ACHN (cell line): ENCODE measurements around the gene ADRM1.

Source experiments
- DNase-seq: peaks from one replicate; pipeline ENCODE4 v3.0.0-alpha.2; 2015
- in situ Hi-C: cut with HindIII; loops from 2 replicates; pipeline ENCODE4 v1.10.0; 2017; ENCODE audit warnings: low sequenced_read_pairs, low pct_ligation_motif_present, low pct_unique_long_range_greater_than_20kb

ADRM1 gene

DNA sequence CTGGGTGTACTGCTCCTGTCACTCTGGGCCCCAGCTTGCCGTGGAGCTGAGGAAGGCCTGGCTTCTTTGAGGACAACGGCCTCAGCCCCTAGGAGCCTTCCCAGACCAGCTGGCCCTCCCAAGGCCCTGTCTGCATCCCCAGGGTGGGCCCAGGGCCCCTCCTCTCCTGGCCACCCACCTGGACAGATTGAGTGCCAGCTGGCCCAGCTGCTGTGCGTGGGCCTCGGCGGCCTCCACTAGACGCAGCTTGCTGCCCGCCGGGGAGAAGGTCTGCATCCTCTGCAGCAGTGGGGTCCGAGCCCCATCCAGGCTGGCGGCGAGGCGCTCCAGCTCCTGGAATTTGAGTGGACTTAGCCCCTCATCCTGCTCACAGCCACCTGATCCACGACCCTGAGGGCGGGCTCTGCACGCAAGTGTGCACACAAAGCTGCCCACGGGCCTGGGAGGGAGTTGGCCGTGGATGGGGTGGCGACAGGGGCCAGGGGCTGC lies 14.4 kb downstream of the ADRM1 start:
- in situ Hi-C loops = no loop called here
- DNase-seq = no peak

DNA sequence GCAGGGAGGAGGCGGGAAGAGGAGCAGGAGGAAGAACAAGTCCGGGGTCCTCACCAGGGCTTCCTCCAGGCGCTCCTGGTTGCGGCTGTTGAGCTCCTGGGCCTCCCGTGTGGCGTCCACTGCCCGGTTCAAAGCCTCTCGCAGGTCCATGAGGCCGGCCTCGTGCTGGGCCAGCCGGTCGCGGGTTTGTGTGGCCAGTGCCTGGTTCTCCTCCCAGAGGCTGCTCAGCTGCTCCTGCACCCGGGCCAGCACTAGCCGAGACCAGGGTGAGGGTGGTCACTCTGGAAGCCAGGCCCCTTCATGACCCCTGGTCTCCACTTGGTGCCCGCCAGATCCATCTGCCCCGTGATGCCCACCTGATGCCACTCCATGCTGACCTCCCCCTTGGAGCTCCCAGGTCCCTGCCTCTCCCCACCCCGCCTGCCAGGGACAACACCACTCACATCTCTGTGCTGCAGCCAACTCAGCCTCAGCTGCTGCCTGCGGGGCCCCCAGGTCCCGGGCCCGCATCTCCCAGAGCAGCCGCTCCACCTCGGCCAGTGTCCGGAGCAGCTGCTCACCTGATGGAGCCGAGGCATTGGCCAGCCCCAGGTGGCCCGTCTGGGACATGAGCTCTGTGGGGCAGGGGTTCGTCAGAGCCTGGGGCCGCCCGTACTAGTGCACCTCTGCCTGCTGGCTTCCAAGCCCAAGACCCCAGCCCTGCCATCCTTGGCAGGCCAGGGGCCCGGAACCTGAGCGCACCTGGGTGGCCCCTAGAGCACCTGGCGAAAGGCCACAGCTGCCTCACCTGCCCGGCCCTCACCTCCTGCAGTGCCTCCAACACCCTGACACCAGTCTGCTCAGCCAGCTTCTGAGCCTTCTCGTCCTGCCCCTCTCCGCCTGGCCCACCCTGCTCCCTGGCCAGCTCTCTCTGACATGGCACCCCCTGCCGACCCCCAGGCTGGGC lies 15.9 kb downstream of the ADRM1 start:
- in situ Hi-C loops = no loop called here

DNA sequence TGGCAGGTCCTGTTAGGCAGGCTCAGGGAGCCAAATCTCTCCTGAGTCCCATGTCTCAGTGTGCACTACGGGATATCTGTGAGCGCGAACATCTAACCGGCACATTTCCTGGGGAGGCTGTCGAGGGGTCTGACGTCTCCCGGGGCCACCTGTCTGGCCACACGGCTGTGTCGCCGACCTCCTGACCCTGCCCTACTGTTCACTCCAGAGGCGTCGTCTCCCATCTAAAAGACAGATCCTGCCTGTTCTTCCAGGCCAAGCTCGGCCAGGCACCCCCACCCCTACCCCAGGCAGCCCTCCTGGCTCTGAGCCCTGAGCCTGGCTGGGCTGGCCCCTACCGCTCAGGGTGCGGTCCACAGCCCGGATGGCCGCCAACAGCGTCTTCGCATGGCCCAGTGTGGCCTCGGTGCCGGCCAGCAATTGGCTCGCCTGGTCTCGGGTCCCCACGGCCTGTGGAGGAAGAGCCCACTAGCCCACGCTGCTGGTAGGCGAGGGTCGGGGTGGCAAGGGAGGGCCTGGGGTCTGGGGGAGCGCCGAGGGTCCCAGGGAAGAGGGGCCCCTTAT lies 16.6 kb downstream of the ADRM1 start:
- in situ Hi-C loops = no loop called here
- DNase-seq = no peak

More for the DNA sequence above, 15.9 kb downstream of the ADRM1 start:
- no peak for DNase-seq

DNA sequence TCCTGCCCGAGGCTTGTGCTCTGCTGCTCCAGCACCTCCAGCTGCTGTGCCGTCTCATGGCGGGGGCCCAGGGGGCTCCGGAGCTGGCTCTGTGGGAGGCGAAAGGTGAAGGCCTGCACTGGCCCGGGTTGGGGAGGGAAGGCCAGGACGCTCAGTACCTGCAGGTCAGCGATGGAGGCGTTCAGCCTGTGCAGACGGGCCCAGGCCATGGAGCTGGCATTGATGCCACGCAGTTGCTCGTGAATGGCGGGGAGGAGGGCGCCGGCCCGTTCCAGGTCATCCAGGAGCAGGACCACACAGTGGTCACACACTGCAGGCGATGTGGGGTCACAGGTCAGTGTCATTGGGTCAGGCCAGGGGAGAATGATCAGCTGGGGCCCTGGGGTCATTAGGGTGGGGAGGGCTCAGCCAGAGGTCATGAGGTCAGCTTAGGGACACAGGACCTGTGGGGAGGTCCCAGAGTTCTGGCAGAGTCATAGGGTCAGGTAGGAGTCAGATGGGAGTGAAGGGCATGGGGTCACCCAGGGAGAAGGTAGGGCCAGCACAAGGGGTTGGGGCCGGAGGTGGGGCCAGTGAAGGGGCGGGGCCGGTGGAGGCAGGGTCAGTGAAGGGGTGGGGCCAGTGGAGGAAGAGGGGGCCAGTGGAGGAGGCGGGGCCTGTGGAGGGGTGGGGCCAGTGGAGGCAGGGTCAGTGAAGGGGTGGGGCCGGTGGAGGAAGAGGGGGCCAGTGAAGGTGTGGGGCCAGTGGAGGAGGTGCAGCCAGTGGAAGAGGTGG lies 18.0 kb downstream of the ADRM1 start:
- in situ Hi-C loops = no loop called here
- peak; percentile 16 for DNase-seq

DNA sequence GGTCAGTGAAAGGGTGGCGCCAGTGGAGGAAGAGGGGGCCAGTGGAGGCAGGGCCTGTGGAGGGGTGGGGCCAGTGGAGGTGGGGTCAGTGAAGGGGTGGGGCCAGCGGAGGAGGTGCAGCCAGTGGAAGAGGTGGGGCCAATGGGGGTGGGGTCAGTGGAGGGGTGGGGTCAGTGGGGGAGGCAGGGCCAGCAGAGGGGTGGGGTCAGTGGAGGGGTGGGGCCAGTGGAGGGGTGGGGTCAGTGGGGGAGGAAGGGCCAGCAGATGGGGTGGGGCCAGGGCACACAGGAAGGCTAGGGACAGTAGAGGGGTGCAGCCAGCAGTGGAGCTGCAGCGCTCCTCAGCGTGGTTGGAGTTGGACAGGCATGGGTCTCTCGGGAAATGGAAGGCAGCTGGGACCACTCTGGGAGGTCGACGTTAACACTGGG lies 18.7 kb downstream of the ADRM1 start:
- in situ Hi-C loops = no loop called here
- peak; percentile 11 for DNase-seq

DNA sequence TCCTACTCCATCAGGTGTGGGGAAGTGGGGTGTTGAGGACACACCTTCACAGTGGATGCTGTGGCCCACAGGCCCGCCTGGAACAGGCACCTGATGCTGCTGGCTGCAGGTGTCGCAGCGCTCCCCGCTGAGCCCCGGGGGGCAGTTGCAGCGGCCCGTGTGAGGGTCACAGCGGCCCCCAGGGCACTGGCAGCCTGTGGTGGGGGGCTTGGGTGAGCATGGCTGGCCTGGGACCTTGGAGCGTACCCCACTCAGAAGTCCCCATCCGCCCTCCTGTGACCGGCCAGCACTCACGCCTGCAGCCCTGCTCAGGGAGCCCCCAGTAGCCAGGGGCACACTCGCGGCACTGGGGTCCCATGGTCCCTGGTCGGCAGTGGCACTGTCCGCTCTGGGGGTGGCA lies 19.2 kb downstream of the ADRM1 start:
- in situ Hi-C loops = no loop called here
- no peak for DNase-seq

DNA sequence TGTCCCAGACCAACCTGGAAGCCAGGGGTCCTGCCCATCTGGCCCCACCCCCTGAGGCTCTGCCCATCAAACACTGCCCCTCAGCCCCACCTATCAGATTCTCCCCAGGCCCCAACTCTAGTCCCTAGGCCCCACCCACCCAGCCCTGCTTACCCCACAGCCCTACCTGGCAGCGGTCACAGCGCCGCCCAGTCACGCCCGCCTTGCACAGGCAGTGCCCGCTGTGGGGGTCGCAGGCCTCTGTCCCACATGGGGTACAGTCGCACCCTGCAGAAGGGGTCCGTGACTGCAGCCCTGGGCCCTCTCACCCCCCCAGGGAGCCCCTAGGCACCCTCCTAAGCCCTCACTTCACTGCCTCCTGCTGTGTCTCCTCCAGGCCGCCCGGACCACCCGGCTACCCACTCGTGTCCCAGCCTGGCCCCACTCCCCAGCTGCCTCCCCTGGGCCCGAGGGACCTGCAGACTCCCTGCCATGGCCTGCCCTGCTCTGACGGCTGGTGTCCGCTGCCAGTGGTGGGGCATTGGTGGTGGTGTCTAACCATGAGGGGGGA lies 19.8 kb downstream of the ADRM1 start:
- no peak for DNase-seq
- in situ Hi-C loops = no loop called here

DNA sequence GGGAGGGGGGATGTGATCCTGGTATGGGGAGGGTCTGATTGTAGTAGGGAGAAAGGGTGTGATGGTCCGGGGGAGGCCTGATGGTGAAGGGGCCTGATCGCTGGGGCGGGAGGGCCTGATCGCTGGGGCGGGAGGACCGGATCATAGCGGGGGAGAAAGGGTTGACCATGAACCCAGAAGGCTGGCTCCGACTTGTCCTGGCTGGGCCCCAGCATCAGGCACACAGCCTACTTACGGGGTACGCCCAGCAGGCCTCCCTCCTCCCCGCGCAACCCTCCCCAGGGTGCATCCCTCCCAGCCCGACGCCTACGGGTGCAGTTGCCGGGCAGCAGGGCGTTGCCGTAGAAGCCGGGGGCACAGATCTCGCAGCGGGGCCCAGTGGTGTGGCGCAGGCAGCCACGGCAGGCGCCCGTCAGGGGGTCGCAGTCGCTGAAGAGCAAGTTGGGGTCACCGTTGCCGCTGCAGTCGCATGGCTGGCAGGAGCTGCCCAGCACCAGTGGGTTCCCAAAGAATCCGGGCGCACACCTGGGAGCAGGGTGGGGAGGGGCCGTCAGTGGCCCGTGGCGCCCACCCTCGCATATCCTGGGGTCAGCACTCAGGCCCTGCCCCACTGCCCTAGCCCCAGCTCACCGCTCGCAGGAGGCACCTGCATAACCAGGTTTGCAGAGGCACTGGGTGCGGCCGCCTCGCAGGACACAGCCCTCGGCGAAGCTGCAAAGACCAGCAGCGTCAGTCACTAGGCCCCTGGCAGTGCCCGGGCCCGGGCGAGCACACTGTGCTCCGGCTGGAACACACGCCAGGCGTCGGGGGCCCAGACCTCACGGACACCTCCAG lies 20.6 kb downstream of the ADRM1 start:
- in situ Hi-C loops = no loop called here

DNA sequence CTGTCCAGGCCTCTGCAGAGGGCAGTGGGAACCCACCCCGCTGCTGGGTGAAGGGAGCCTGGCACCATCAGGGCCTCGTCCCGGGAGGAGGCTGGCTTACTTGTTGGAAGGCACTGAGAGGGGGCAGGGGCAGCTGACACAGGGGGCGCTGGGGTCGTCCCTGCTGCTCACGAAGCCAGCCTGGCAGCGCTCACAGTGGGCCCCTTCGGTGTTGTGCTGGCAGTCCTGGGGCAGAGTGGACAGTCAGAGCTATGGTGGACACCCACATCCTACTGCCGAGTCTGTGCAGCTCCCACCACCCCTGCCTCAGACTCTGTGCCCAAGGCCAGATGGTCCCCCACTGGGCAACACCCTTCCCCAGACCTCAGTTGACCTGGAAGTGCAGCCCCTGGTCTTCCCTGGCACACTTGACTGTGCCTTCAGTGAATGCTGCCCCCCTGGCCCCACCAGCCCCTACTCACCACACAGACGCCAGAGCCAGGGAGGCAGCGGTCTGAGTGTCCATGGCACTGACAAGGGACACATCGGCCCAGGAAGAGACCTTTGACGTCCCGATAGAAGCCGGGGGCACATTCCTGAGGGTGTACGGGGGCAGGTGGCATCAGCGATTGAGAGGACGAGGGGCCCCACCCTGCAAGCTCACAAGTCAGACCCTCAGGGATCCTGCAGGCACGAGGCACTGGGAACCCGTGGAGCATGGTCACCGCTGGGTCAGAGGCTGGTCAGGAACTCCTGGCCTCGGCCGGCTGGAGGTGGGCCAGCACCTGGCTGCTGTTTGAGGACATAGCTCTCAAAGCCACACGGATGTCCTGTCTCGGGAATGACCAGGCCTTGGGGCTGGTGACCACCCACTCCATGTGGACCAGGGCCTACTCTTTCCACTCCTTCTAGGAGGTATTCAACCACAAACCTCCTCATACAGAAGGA lies 21.4 kb downstream of the ADRM1 start:
- in situ Hi-C loops = no loop called here
- DNase-seq = no peak

More for the DNA sequence above, 20.6 kb downstream of the ADRM1 start:
- DNase-seq = no peak

DNA sequence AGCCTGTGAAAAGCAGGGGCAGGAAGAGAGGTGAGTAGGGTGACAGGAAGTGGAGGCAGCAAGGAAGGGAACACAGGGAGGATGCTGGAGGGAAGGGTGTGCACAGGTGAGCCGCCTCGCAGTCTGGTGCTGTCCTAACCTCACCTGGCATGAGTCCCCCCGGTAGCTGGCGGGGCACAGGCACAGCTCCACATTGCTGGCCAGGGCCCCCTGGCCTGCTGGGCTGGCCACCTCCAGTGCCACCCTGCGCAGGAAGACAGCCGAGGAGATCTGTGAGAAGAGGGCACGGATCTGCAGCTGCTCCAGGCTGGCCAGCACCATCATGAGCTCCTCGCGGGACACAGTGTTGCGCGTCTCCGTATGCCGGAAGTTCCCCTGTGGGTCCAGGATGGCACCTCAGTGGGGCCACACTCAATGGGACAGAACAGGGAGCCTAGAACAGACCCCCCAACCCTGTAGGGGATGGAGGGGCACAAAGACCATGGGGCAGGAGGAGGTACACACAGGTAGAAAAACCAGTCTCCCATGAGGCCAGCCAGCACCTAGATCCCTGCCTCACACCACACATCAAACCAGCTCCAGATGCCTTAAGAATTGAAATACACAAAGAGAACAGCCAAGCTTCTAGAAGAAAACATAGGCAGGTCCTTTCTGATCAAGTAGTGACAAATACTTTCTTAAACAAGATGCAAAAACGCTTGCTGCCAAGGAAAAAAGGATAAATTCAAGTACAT lies 22.5 kb downstream of the ADRM1 start:
- DNase-seq = no peak
- in situ Hi-C loops = no loop called here

DNA sequence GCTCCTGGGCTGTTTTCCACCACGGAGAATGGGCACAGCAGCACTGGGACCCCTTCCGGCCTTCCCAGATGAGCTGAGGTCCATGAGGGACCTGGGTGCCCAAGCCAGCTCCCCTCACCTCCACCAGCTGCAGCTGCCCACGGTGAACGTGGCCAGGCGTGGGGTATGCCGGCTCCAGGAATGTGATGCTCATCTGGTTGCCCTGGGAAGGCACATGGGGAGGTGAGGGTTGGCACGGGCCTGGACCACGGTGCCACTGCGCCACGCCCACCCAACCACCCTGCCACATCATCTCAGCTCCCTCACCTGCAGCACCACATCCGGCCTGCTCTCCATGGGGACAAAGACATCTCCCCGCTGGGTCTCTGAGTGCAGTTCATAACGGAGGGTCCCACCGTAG lies 23.8 kb downstream of the ADRM1 start:
- in situ Hi-C loops = no loop called here
- no peak for DNase-seq

DNA sequence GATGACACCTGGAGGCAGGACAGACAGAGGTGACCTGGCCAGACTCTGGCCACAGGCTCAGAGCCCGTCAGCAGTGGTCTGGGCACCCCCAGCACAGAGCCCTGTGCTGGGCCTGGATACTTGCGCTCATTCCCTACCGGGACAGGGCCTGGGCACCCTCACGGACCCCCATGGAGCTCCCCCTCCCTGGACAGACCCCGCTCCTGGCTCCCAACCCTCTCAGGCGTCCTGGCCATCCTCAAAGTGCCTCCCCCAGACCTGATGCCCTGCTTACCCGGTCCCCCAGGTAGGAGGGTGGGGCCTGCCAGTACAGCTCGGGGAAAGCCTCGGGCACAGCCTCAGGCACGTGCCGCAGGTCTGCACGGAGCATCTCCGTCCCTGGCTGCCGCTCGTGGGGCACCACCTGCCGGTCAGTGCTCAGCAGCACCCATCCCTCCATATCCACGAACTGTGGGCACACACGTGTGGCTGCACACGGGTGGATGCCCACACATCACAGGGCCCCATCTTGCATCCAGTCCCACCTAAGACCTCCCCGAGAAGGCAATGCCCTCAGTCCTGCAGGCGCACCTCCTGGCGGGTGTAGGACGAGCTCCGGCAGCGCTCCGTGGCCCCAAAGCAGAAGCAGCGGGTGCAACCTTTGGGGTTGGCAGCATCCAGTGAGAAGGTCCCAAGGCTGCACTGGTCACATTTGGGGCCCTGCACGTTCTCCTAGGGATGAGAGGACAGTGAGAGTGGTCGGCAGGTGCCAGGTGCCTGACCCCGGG lies 24.3 kb downstream of the ADRM1 start:
- in situ Hi-C loops = no loop called here

DNA sequence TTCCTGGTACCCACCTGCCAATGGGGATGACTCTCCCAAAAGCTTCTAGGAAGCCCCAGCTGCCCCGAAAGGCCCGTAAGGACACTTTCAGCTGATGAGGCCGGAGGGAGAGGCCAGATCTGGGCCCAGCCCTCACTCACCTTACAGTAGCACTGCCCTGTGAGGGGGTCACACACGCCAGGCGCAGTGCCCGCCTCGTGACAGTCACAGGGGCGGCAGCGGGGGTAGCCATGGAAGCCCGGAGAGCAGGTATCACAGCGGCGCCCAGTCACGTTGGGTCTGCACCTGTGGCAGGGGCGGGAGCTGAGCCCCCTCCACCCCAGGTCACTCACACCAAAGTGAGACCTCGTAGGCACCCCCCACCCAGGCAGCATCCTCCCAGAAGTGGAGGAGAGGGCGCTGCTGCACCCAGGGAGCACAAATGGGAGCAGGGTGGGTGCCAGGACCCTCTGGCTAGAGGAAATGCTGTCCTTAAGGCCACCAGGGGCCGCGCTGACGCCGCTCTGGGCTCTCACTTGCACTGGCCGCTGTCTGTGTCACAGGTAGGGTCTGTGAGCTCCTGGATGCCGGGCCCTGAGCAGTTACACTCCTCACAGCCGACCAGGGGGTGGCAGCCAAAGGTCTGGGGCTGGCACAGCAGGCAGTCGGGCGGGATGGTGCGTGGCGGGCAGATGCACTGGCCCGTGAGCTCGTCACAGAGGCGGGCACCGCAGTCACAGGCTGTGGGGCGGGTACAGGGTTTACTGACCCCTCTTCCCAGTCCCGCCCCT lies 25.1 kb downstream of the ADRM1 start:
- in situ Hi-C loops = no loop called here

More for the DNA sequence above, 24.3 kb downstream of the ADRM1 start:
- DNase-seq = no peak

DNA sequence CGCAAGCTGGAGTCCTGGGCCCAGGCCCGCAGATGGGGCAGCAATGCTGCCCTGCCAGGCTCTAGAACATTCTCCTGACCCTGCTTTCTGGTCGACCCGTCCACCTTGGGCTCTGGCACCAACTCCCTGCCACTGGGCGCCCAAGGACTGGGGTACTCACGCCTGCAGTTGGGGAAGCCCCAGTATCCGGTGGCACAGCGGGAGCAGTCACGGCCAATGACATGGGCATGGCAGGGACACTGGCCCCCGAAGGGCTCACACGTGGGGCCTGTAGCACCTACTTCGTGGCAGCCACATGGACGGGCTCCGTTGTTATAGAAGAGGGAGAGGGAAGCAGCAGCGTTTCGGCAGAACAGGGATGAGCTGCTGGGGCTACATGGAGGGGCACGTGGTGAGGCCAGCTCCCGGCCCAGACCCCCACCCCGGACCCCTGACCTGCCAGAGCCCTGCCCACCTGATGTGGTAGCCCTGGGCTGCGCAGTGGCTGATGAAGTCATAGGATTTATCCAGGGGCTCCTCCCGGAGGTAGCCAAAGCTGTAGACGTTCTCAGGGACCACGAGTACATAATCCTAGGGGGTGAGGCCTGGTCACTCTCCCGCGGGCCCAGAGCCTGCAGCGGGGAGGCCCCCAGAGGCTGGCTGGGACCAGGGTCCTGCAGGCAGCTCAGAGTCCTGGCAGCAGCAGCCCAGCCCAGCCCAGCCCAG lies 26.0 kb downstream of the ADRM1 start:
- no peak for DNase-seq
- in situ Hi-C loops = no loop called here

More for the DNA sequence above, 25.1 kb downstream of the ADRM1 start:
- DNase-seq = no peak
